ENCODE measurements around the gene THAP5.

GRCh38 chr7:108557191-108557590 is 12.3 kb downstream of the THAP5 start:
- TF ChIP-seq CTCF (IDR thresholded peaks at IDR 0.05; ENCODE audit: low read depth, low read length, missing input control) (no peak), ATF3 (IDR thresholded peaks at IDR 0.05) (no peak), SP1 (IDR thresholded peaks at IDR 0.05) (no peak), REST (IDR thresholded peaks at IDR 0.05) (no peak), YY1 (IDR thresholded peaks at IDR 0.05) (no peak), TAF1 (conservative IDR thresholded peaks at IDR 0.05) (no peak), GABPA (IDR thresholded peaks at IDR 0.05 in 1 of 2, conservative IDR thresholded peaks at IDR 0.05 in 1 of 2) (no peak), JUND (IDR thresholded peaks at IDR 0.05) (no peak), RAD21 (IDR thresholded peaks at IDR 0.05) (no peak), ZBTB33 (IDR thresholded peaks at IDR 0.05) (no peak), EGR1 (IDR thresholded peaks at IDR 0.05; ENCODE audit: low read depth in 2 of 2) (no peak)
